Uterus (tissue), 4 donors: ENCODE results near the gene PBOV1. TPM values are rescaled to one million over a fixed set of nuclear protein-coding genes. Genes with fewer than 3 reads are reported as not detected.

Experiments used
- DNase-seq, 2 donors: peaks; one replicate each; pipeline ENCODE4 v3.0.0-alpha.2; 2019 to 2020
- H3K27ac ChIP-seq, 2 donors: fragments of 200-600 bp; sonication (generic); 1 replicate in 1 of 2; 2 replicates in 1 of 2; pipeline ENCODE4 v1.5.1; 2016 to 2018
- H3K27me3 ChIP-seq, 2 donors: fragments of 200-600 bp; sonication (generic); one replicate each; pipeline ENCODE4 v1.5.1; 2018 to 2019; ENCODE audit warnings: control low read depth in 1 of 2
- H3K36me3 ChIP-seq, 2 donors: fragments of 200-600 bp; sonication (generic); one replicate each; pipeline ENCODE4 v1.5.1; 2019; ENCODE audit warnings: control low read depth in 1 of 2
- H3K4me1 ChIP-seq, 2 donors: fragments of 200-600 bp; sonication (generic); one replicate each; pipeline ENCODE4 v1.5.1; 2018 to 2019; ENCODE audit warnings: control low read depth in 1 of 2
- H3K4me3 ChIP-seq, 2 donors: fragments of 200-600 bp; sonication (generic); 1 replicate in 1 of 2; 2 replicates in 1 of 2; pipeline ENCODE4 v1.5.1; 2018 to 2019; ENCODE audit warnings: mild to moderate bottlenecking in 1 of 2
- H3K9me3 ChIP-seq, 2 donors: fragments of 200-600 bp; sonication (generic); one replicate each; pipeline ENCODE4 v1.5.1; 2019; ENCODE audit warnings: control low read depth in 1 of 2
- CTCF ChIP-seq, 4 experiments: fragments of 200-600 bp in 2 of 4; fragments of 450-650 bp in 2 of 4; sonication (generic) in 2 of 4; IDR thresholded peaks; one replicate each; pipeline ENCODE4 v1.5.1; 2016 to 2019; ENCODE audit warnings: antibody characterized with exemption in 4 of 4, mild to moderate bottlenecking in 2 of 4, moderate library complexity in 1 of 4
- POLR2A ChIP-seq, 2 donors: fragments of 450-650 bp; IDR thresholded peaks; one replicate each; pipeline ENCODE4 v1.6.1; 2016; ENCODE audit warnings: antibody characterized with exemption in 2 of 2, mild to moderate bottlenecking in 1 of 2, moderate library complexity in 1 of 2
- intact Hi-C: fragments of 100-400 bp; cut with DNase I; formaldehyde crosslinking; loops from one replicate; pipeline ENCODE4 v1.15.1; 2023; ENCODE audit warnings: low total_unique reads
- total RNA-seq, 4 donors: library from RNA; depleted of rRNA in 3 of 4; stranded (reverse); fragments of >200 nt in 3 of 4; gene quantifications; one replicate each; pipeline versions ENCODE4 v1.1.0 to v1.2.4, GENCODE V29; 2014 to 2023
- donor health status: DM: yes; HTN: yes; CAD: no.

Gene PBOV1
- total RNA-seq, 4 donors from 2014 or later = not detected

- no peak for DNase-seq
- no peak overlapping the region for H3K27ac ChIP-seq
- H3K4me3 ChIP-seq = no peak overlapping the region
- H3K9me3 ChIP-seq = no peaks in the 10 kb centered on the region
- H3K4me1 ChIP-seq = no peaks in the 10 kb centered on the region
- no peaks in the 10 kb centered on the region for H3K27me3 ChIP-seq
- TF ChIP-seq POLR2A (IDR thresholded peaks at IDR 0.05) (no peak), CTCF (IDR thresholded peaks at IDR 0.05) (no peak)
- intact Hi-C loops = no loop called here
- no peaks in the 10 kb centered on the region for H3K36me3 ChIP-seq
These were observed 13.1 kb upstream of the PBOV1 start for GRCh38 chr6:138231381-138231886.

GRCh38 chr6:138230759-138231380 is 12.6 kb upstream of the PBOV1 start:
- Histone ChIP-seq H3K27ac (no peak overlapping the region), H3K27me3 (no peaks in the 10 kb centered on the region), H3K4me1 (no peaks in the 10 kb centered on the region), H3K9me3 (no peaks in the 10 kb centered on the region), H3K36me3 (no peaks in the 10 kb centered on the region), H3K4me3 (no peak overlapping the region)
- intact Hi-C loops = no loop called here
- DNase-seq = no peak
- TF ChIP-seq CTCF (IDR thresholded peaks at IDR 0.05) (no peak), POLR2A (IDR thresholded peaks at IDR 0.05) (no peak)

GRCh38 chr6:138230221-138230620 is 11.9 kb upstream of the PBOV1 start:
- H3K9me3 ChIP-seq = no peaks in the 10 kb centered on the region
- no peaks in the 10 kb centered on the region for H3K27me3 ChIP-seq
- no peak for DNase-seq
- no peak overlapping the region for H3K4me3 ChIP-seq
- no peaks in the 10 kb centered on the region for H3K36me3 ChIP-seq
- TF ChIP-seq CTCF (IDR thresholded peaks at IDR 0.05) (no peak), POLR2A (IDR thresholded peaks at IDR 0.05) (no peak)
- no peaks in the 10 kb centered on the region for H3K4me1 ChIP-seq
- intact Hi-C loops = no loop called here
- H3K27ac ChIP-seq = no peak overlapping the region

- no peak overlapping the region for H3K4me3 ChIP-seq
- no peaks in the 10 kb centered on the region for H3K36me3 ChIP-seq
- no peaks in the 10 kb centered on the region for H3K4me1 ChIP-seq
- H3K27me3 ChIP-seq = no peaks in the 10 kb centered on the region
- intact Hi-C loops = no loop called here
- TF ChIP-seq POLR2A (IDR thresholded peaks at IDR 0.05) (no peak), CTCF (IDR thresholded peaks at IDR 0.05) (no peak)
- no peak overlapping the region for H3K27ac ChIP-seq
- no peak for DNase-seq
- no peaks in the 10 kb centered on the region for H3K9me3 ChIP-seq
These were observed 11.4 kb upstream of the PBOV1 start for GRCh38 chr6:138229663-138230179.

GRCh38 chr6:138229072-138229471 is 10.8 kb upstream of the PBOV1 start:
- H3K27ac ChIP-seq = no peak overlapping the region

More at GRCh38 chr6:138229072-138229471, 10.8 kb upstream of the PBOV1 start:
- no peak for DNase-seq
- no peak overlapping the region for H3K4me3 ChIP-seq
- no peaks in the 10 kb centered on the region for H3K27me3 ChIP-seq
- no peaks in the 10 kb centered on the region for H3K9me3 ChIP-seq
- no peak for TF ChIP-seq CTCF (IDR thresholded peaks at IDR 0.05)
- no peak for TF ChIP-seq POLR2A (IDR thresholded peaks at IDR 0.05)
- intact Hi-C loops = no loop called here
- no peaks in the 10 kb centered on the region for H3K36me3 ChIP-seq
- no peaks in the 10 kb centered on the region for H3K4me1 ChIP-seq
